ENCODE data around the gene TMEM183A. TPM values are rescaled to one million over a fixed set of nuclear protein-coding genes. Genes with fewer than 3 reads are reported as not detected.

Gene TMEM183A
- total RNA-seq, 5 donors from 2014 or later (not counting 1 experiment from before 2014, with no cell fraction given) = 67.5 to 124 (median 68.4) TPM

GRCh38 chr1:203036537-203036936, 29.4 kb downstream of the TMEM183A start:
- Histone ChIP-seq H3K27me3 (replicated peaks in 1 of 2; ENCODE audit: control insufficient read depth in 2 of 2, extremely low read depth in 1 of 2, insufficient read depth in 2 of 2, low read length in 1 of 2) (peaks cover 0 to 26% of the 10 kb centered on the region in 2 experiments), H3K4me1 (ENCODE audit: control insufficient read depth in 1 of 2, extremely low read depth in 1 of 2, insufficient read depth in 2 of 2, low read length in 2 of 2) (peaks cover 0 to 3% of the 10 kb centered on the region in 2 experiments), H3K4me3 (ENCODE audit: control insufficient read depth in 1 of 2, extremely low read depth in 1 of 2, low read length in 1 of 2) (no peak overlapping the region), H3K27ac (ENCODE audit: low read length) (no peak overlapping the region), H3K9me3 (no peaks in the 10 kb centered on the region), H3K36me3 (ENCODE audit: control insufficient read depth in 2 of 2, extremely low read depth in 1 of 2, insufficient read depth in 1 of 2, low read length in 1 of 2) (no peaks in the 10 kb centered on the region)
- ChIA-PET CTCF (interaction anchor here in 1 of 2 donors (0.7 kb wide), 1 partner anchor 287 kb away, joined by 4 read pairs; no protein-coding TSS in a partner anchor), POLR2A (no interaction called here)
- Mint-ChIP-seq H3K4me1 (peaks cover 0 to 6% (median 2%) of the 10 kb centered on the region in 3 donors), H3K27ac (no peak overlapping the region), H3K27me3 (peaks cover 5 to 8% of the 10 kb centered on the region in 2 donors), H3K36me3 (no peaks in the 10 kb centered on the region), H3K9me3 (no peaks in the 10 kb centered on the region), H3K4me3 (no peak overlapping the region)
- DNase-seq (no peak), ATAC-seq (replicated peaks in 1 of 4) (no peak)
- no CpG with 5 or more reads among the region's 2 CpGs for WGBS (ENCODE audit: insufficient coverage)

- Histone ChIP-seq H3K36me3 (ENCODE audit: control insufficient read depth in 2 of 2, extremely low read depth in 1 of 2, insufficient read depth in 1 of 2, low read length in 1 of 2) (no peaks in the 10 kb centered on the region), H3K4me3 (ENCODE audit: control insufficient read depth in 1 of 2, extremely low read depth in 1 of 2, low read length in 1 of 2) (no peak overlapping the region), H3K27me3 (replicated peaks in 1 of 2; ENCODE audit: control insufficient read depth in 2 of 2, extremely low read depth in 1 of 2, insufficient read depth in 2 of 2, low read length in 1 of 2) (peaks cover 0 to 28% of the 10 kb centered on the region in 2 experiments), H3K27ac (ENCODE audit: low read length) (no peak overlapping the region), H3K4me1 (ENCODE audit: control insufficient read depth in 1 of 2, extremely low read depth in 1 of 2, insufficient read depth in 2 of 2, low read length in 2 of 2) (peaks cover 0 to 3% of the 10 kb centered on the region in 2 experiments), H3K9me3 (no peaks in the 10 kb centered on the region)
- Mint-ChIP-seq H3K4me1 (peaks cover 0 to 6% (median 2%) of the 10 kb centered on the region in 3 donors), H3K36me3 (no peaks in the 10 kb centered on the region), H3K27me3 (peaks cover 5 to 8% of the 10 kb centered on the region in 2 donors), H3K9me3 (no peaks in the 10 kb centered on the region), H3K27ac (no peak overlapping the region), H3K4me3 (no peak overlapping the region)
- DNase-seq = no peak
- no peak for ATAC-seq (replicated peaks in 1 of 4)
- 76% methylated on average over 5 of the region's 10 CpGs for WGBS (ENCODE audit: insufficient coverage)
- POLR2A ChIA-PET = no interaction called here
- CTCF ChIA-PET = no interaction called here
Measured at GRCh38 chr1:203037509-203038190, 30.5 kb downstream of the TMEM183A start.

GRCh38 chr1:203038217-203038741, 31.1 kb downstream of the TMEM183A start:
- H3K27me3 ChIP-seq (replicated peaks in 1 of 2; ENCODE audit: control insufficient read depth in 2 of 2, extremely low read depth in 1 of 2, insufficient read depth in 2 of 2, low read length in 1 of 2) = peaks cover 0 to 28% of the 10 kb centered on the region in 2 experiments
- Mint-ChIP-seq H3K4me3 (no peak overlapping the region), H3K27ac (no peak overlapping the region), H3K4me1 (peaks cover 0 to 6% (median 2%) of the 10 kb centered on the region in 3 donors), H3K27me3 (peaks cover 5 to 10% of the 10 kb centered on the region in 2 donors), H3K9me3 (no peaks in the 10 kb centered on the region), H3K36me3 (no peaks in the 10 kb centered on the region)
- H3K4me1 ChIP-seq (ENCODE audit: control insufficient read depth in 1 of 2, extremely low read depth in 1 of 2, insufficient read depth in 2 of 2, low read length in 2 of 2) = peaks cover 0 to 3% of the 10 kb centered on the region in 2 experiments
- no peaks in the 10 kb centered on the region for H3K36me3 ChIP-seq (ENCODE audit: control insufficient read depth in 2 of 2, extremely low read depth in 1 of 2, insufficient read depth in 1 of 2, low read length in 1 of 2)
- POLR2A ChIA-PET = no interaction called here
- 60% methylated on average over 2 of the region's 9 CpGs for WGBS (ENCODE audit: insufficient coverage)
- H3K27ac ChIP-seq (ENCODE audit: low read length) = no peak overlapping the region
- ATAC-seq (replicated peaks in 1 of 4) = no peak
- CTCF ChIA-PET = interaction anchor here (0.8 to 1.4 kb wide), 2 partner anchors 135 to 179 kb away, joined by 5 to 8 read pairs; no protein-coding TSS in a partner anchor
- no peak overlapping the region for H3K4me3 ChIP-seq (ENCODE audit: control insufficient read depth in 1 of 2, extremely low read depth in 1 of 2, low read length in 1 of 2)
- no peak for DNase-seq
- H3K9me3 ChIP-seq = no peaks in the 10 kb centered on the region

GRCh38 chr1:203038891-203039608, 31.9 kb downstream of the TMEM183A start:
- ATAC-seq (replicated peaks in 1 of 4) = peak; percentile 73 to 93 (median 82)
- peak in 32 of 35 experiments; percentile 21 to 78 (median 51) for DNase-seq
- Mint-ChIP-seq H3K4me1 (peaks cover 0 to 6% (median 2%) of the 10 kb centered on the region in 3 donors), H3K36me3 (no peaks in the 10 kb centered on the region), H3K27ac (no peak overlapping the region), H3K9me3 (no peaks in the 10 kb centered on the region), H3K27me3 (peaks cover 5 to 10% of the 10 kb centered on the region in 2 donors), H3K4me3 (no peak overlapping the region)
- Histone ChIP-seq H3K27me3 (replicated peaks in 1 of 2; ENCODE audit: control insufficient read depth in 2 of 2, extremely low read depth in 1 of 2, insufficient read depth in 2 of 2, low read length in 1 of 2) (peaks cover 0 to 30% of the 10 kb centered on the region in 2 experiments), H3K4me3 (ENCODE audit: control insufficient read depth in 1 of 2, extremely low read depth in 1 of 2, low read length in 1 of 2) (no peak overlapping the region), H3K9me3 (no peaks in the 10 kb centered on the region), H3K4me1 (ENCODE audit: control insufficient read depth in 1 of 2, extremely low read depth in 1 of 2, insufficient read depth in 2 of 2, low read length in 2 of 2) (peaks cover 0 to 3% of the 10 kb centered on the region in 2 experiments), H3K27ac (ENCODE audit: low read length) (no peak overlapping the region), H3K36me3 (ENCODE audit: control insufficient read depth in 2 of 2, extremely low read depth in 1 of 2, insufficient read depth in 1 of 2, low read length in 1 of 2) (no peaks in the 10 kb centered on the region)
- ChIA-PET POLR2A (interaction anchor here in 1 of 2 donors (0.5 kb wide), 1 partner anchor 18 kb away, joined by 5 read pairs; no protein-coding TSS in a partner anchor), CTCF (interaction anchor here (0.5 to 2.3 kb wide), 12 partner anchors 9 to 319 kb away, joined by 3 to 17 read pairs (median 4); partner anchors contain the start of gene PPFIA4 (in 1 of the 2))
- WGBS (ENCODE audit: insufficient coverage) = 63% methylated on average over 16 of the region's 22 CpGs

GRCh38 chr1:203039609-203040512, 32.7 kb downstream of the TMEM183A start:
- POLR2A ChIA-PET = interaction anchor here (0.5 to 0.6 kb wide), 2 partner anchors 19 to 885 kb away, joined by 3 to 5 read pairs; no protein-coding TSS in a partner anchor
- ATAC-seq (replicated peaks in 1 of 4) = no peak
- peaks cover 5 to 10% of the 10 kb centered on the region in 2 donors for H3K27me3 Mint-ChIP-seq

More at GRCh38 chr1:203039609-203040512, 32.7 kb downstream of the TMEM183A start:
- no peak overlapping the region for H3K27ac ChIP-seq (ENCODE audit: low read length)
- no peaks in the 10 kb centered on the region for H3K9me3 ChIP-seq
- H3K4me3 Mint-ChIP-seq = no peak overlapping the region
- 83% methylated on average over 2 of the region's 11 CpGs for WGBS (ENCODE audit: insufficient coverage)
- H3K27ac Mint-ChIP-seq = no peak overlapping the region
- no peak for DNase-seq
- H3K4me1 Mint-ChIP-seq = peaks cover 0 to 6% (median 2%) of the 10 kb centered on the region in 3 donors
- CTCF ChIA-PET = interaction anchor here (0.5 to 2.3 kb wide), 16 partner anchors 10 to 352 kb away, joined by 3 to 17 read pairs (median 3); partner anchors contain the start of gene PPFIA4 (in 1 of the 2)
- no peak overlapping the region for H3K4me3 ChIP-seq (ENCODE audit: control insufficient read depth in 1 of 2, extremely low read depth in 1 of 2, low read length in 1 of 2)
- peaks cover 0 to 3% of the 10 kb centered on the region in 2 experiments for H3K4me1 ChIP-seq (ENCODE audit: control insufficient read depth in 1 of 2, extremely low read depth in 1 of 2, insufficient read depth in 2 of 2, low read length in 2 of 2)
- H3K36me3 ChIP-seq (ENCODE audit: control insufficient read depth in 2 of 2, extremely low read depth in 1 of 2, insufficient read depth in 1 of 2, low read length in 1 of 2) = no peaks in the 10 kb centered on the region
- no peaks in the 10 kb centered on the region for H3K9me3 Mint-ChIP-seq
- H3K36me3 Mint-ChIP-seq = no peaks in the 10 kb centered on the region
- H3K27me3 ChIP-seq (replicated peaks in 1 of 2; ENCODE audit: control insufficient read depth in 2 of 2, extremely low read depth in 1 of 2, insufficient read depth in 2 of 2, low read length in 1 of 2) = peaks cover 0 to 35% of the 10 kb centered on the region in 2 experiments

Data from T-cell (primary cell).